ENCODE data around the gene IQSEC2.

- TF ChIP-seq CTCF (IDR thresholded peaks at IDR 0.05) (no peak), POLR2A (IDR thresholded peaks at IDR 0.05) (no peak)
Observed at GRCh38 chrX:53308836-53309235, 27.5 kb upstream of the IQSEC2 start.
